CD14-positive monocyte (primary cell): ENCODE results near the gene PHC2. TPM values are rescaled to one million over a fixed set of nuclear protein-coding genes. Genes with fewer than 3 reads are reported as not detected.

ENCODE experiments used
- DNase-seq, 3 donors: peaks; one replicate each; pipeline ENCODE4 v3.0.0-alpha.2; 2011 to 2022
- H2AFZ ChIP-seq: 2 replicates; pipeline ENCODE4 v1.6.0; 2012; ENCODE audit warnings: mild to moderate bottlenecking, low read depth, low read length, inconsistent platforms; ENCODE audit not compliant: insufficient read depth, poor library complexity, severe bottlenecking
- H3K27ac ChIP-seq, 2 donors: 1 replicate in 1 of 2; 2 replicates in 1 of 2; pipeline ENCODE4 v1.5.1; 2012 to 2013; ENCODE audit warnings: low read length in 2 of 2, control low read depth in 1 of 2, inconsistent platforms in 1 of 2, low read depth in 1 of 2, mild to moderate bottlenecking in 1 of 2
- H3K27me3 ChIP-seq, 2 donors: one replicate each; pipeline versions ENCODE4 v1.6.0 to v1.6.1; 2011 to 2013; ENCODE audit warnings: low read length in 2 of 2; ENCODE audit not compliant: control insufficient read depth in 2 of 2, insufficient read depth in 2 of 2
- H3K36me3 ChIP-seq, 2 donors: replicated peaks in 1 of 2; 1 replicate in 1 of 2; 2 replicates in 1 of 2; pipeline versions ENCODE4 v1.5.1 to v1.6.1; 2012 to 2013; ENCODE audit warnings: low read length in 2 of 2, control low read depth in 1 of 2, inconsistent platforms in 1 of 2, mild to moderate bottlenecking in 1 of 2; ENCODE audit not compliant: insufficient read depth in 2 of 2, control insufficient read depth in 1 of 2
- H3K4me1 ChIP-seq, 2 donors: 1 replicate in 1 of 2; 2 replicates in 1 of 2; pipeline versions ENCODE4 v1.5.1 to v1.6.1; 2012 to 2013; ENCODE audit warnings: low read length in 2 of 2, control low read depth in 1 of 2, inconsistent platforms in 1 of 2, mild to moderate bottlenecking in 1 of 2, moderate library complexity in 1 of 2; ENCODE audit not compliant: insufficient read depth in 2 of 2, control insufficient read depth in 1 of 2
- H3K4me2 ChIP-seq: replicated peaks from 2 replicates; pipeline ENCODE3; 2012; ENCODE audit warnings: low read length, moderate library complexity, mild to moderate bottlenecking; ENCODE audit not compliant: poor library complexity, severe bottlenecking; ENCODE audit errors: extremely low read depth
- H3K4me3 ChIP-seq, 3 experiments: fragments of 200-600 bp in 1 of 3; sonication (generic) in 1 of 3; replicated peaks in 1 of 3; 1 replicate in 2 of 3; 2 replicates in 1 of 3; pipeline ENCODE4 v1.5.1; 2011 to 2013; ENCODE audit warnings: low read length in 3 of 3, mild to moderate bottlenecking in 3 of 3, control low read depth in 2 of 3, low read depth in 2 of 3, inconsistent platforms in 1 of 3, moderate library complexity in 1 of 3
- H3K79me2 ChIP-seq: 2 replicates; pipeline ENCODE4 v1.6.0; 2012; ENCODE audit warnings: mild to moderate bottlenecking, control low read depth, inconsistent platforms, low read length, moderate library complexity; ENCODE audit not compliant: insufficient read depth
- H3K9ac ChIP-seq: 2 replicates; pipeline ENCODE4 v1.6.0; 2017; ENCODE audit warnings: low read length, mild to moderate bottlenecking; ENCODE audit not compliant: insufficient read depth, poor library complexity, severe bottlenecking
- H3K9me3 ChIP-seq, 2 donors: replicated peaks in 1 of 2; 1 replicate in 1 of 2; 2 replicates in 1 of 2; pipeline versions ENCODE4 v1.5.1 to v1.6.1; 2012 to 2013; ENCODE audit warnings: low read length in 2 of 2, control low read depth in 1 of 2; ENCODE audit not compliant: control insufficient read depth in 1 of 2, insufficient read depth in 1 of 2
- H4K20me1 ChIP-seq: 2 replicates; pipeline ENCODE4 v1.6.0; 2012; ENCODE audit warnings: mild to moderate bottlenecking, low read length, control low read depth, moderate library complexity; ENCODE audit not compliant: insufficient read depth
- H3K27ac Mint-ChIP-seq, 7 donors: one replicate each; pipeline ENCODE4 v1.8.0; 2020; ENCODE audit warnings: mild to moderate bottlenecking in 7 of 7, mixed read lengths in 7 of 7, moderate library complexity in 6 of 7, inconsistent platforms in 2 of 7
- H3K27me3 Mint-ChIP-seq, 3 donors: one replicate each; pipeline ENCODE4 v1.8.0; 2021 to 2022; ENCODE audit warnings: low read depth in 3 of 3, mild to moderate bottlenecking in 3 of 3, mixed read lengths in 3 of 3, moderate library complexity in 3 of 3, inconsistent platforms in 1 of 3
- H3K36me3 Mint-ChIP-seq, 2 donors: one replicate each; pipeline ENCODE4 v1.8.0; 2020; ENCODE audit warnings: mixed read lengths in 2 of 2, inconsistent platforms in 1 of 2, mild to moderate bottlenecking in 1 of 2
- H3K4me1 Mint-ChIP-seq: one replicate; pipeline ENCODE4 v1.8.0; 2020; ENCODE audit warnings: mild to moderate bottlenecking, mixed read lengths
- H3K4me3 Mint-ChIP-seq, 2 donors: one replicate each; pipeline ENCODE4 v1.8.0; 2020; ENCODE audit warnings: mild to moderate bottlenecking in 2 of 2, mixed read lengths in 2 of 2, moderate library complexity in 1 of 2
- H3K9me3 Mint-ChIP-seq, 7 donors: one replicate each; pipeline ENCODE4 v1.8.0; 2020 to 2022; ENCODE audit warnings: mixed read lengths in 7 of 7, mild to moderate bottlenecking in 6 of 7, moderate library complexity in 6 of 7, inconsistent platforms in 2 of 7
- WGBS: methylation state at CpG from one replicate; pipeline ENCODE4 v1.1.5; 2013; ENCODE audit warnings: missing lambda C conversion rate; ENCODE audit not compliant: insufficient coverage; 5-methylcytosine and 5-hydroxymethylcytosine counted together
- intact Hi-C, 2 donors: fragments of 100-400 bp; cut with micrococcal nuclease; formaldehyde crosslinking; loops; one replicate each; pipeline versions ENCODE4 v1.15.0 to v1.15.1; 2023
- polyA plus RNA-seq, 3 donors: library from polyadenylated mRNA; depleted of rRNA in 1 of 3; unstranded in 2 of 3; stranded (reverse) in 1 of 3; fragments of 300-500 nt in 2 of 3; fragments of >200 nt in 1 of 3; fragmentation: Illumina TruSeq in 2 of 3; gene quantifications; 1 replicate in 2 of 3; 2 replicates in 1 of 3; pipeline ENCODE4 v1.2.3, GENCODE V29; 2012 to 2021
- TF ChIP-seq, protein P1 (sequence below): fragments of 200-600 bp; IDR thresholded peaks from one replicate; pipeline ENCODE4 v1.8.0; 2022; ENCODE audit warnings: antibody characterized with exemption, mild to moderate bottlenecking

The PHC2 gene
- polyA plus RNA-seq, 3 donors = 18.9 to 85.3 (median 53.1) TPM

DNA sequence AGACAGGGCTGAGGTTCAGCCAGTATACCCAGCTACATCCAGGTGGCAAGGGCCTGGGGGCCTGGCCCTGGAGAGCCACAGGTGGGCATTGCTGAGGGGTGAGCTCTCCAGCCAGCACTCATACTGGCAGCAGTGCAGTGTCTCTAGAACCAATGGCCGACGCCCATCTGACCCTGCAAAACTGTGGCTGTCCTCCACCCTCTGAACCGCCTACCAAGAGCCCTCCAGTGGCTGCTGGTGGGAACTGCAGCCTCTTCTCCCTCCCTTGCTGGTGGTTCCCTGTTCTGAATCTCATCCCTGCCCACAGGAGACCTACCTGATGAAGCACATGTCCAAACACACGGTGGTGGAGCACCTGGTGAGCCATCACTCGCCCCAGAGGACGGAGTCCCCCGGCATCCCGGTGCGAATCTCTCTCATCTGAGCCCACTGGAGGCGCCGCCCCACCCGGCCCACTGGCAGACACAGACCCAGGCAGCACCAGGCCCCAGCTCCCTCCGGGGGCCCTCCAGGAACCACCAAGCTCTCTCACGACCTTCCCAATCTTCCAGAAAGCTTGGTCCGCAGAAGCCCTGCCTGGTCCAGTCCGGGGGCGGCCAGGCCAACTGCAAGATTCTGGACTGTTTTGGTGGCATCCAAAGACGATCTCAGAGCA is 132.1 kb downstream of the PHC2 start:
- no peak overlapping the region for H3K9ac ChIP-seq
- no peak overlapping the region for H2AFZ ChIP-seq
- Mint-ChIP-seq H3K9me3 (peaks cover 0 to 7% (median 0%) of the 10 kb centered on the region in 7 donors), H3K27ac (no peak overlapping the region), H3K27me3 (peaks cover 0 to 1% (median 0%) of the 10 kb centered on the region in 3 donors), H3K4me3 (no peak overlapping the region), H3K4me1 (peaks cover 11% of the 10 kb centered on the region), H3K36me3 (peaks cover 54 to 70% of the 10 kb centered on the region in 2 donors)
- no peak overlapping the region for H3K4me3 ChIP-seq
- no peaks in the 10 kb centered on the region for H3K9me3 ChIP-seq
- WGBS = 80% methylated on average over 18 of the region's 18 CpGs
- intact Hi-C loops = loop anchor here (5.0 kb wide), 2 partner anchors 169 to 174 kb away; partner anchors contain the start of gene ZSCAN20 (in 1 of the 2)
- H3K27me3 ChIP-seq = no peaks in the 10 kb centered on the region
- H3K4me2 ChIP-seq = no peak overlapping the region
- peak; percentile 53 to 73 (median 66) for DNase-seq
- TF ChIP-seq, protein P1, sequence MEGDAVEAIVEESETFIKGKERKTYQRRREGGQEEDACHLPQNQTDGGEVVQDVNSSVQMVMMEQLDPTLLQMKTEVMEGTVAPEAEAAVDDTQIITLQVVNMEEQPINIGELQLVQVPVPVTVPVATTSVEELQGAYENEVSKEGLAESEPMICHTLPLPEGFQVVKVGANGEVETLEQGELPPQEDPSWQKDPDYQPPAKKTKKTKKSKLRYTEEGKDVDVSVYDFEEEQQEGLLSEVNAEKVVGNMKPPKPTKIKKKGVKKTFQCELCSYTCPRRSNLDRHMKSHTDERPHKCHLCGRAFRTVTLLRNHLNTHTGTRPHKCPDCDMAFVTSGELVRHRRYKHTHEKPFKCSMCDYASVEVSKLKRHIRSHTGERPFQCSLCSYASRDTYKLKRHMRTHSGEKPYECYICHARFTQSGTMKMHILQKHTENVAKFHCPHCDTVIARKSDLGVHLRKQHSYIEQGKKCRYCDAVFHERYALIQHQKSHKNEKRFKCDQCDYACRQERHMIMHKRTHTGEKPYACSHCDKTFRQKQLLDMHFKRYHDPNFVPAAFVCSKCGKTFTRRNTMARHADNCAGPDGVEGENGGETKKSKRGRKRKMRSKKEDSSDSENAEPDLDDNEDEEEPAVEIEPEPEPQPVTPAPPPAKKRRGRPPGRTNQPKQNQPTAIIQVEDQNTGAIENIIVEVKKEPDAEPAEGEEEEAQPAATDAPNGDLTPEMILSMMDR = peak; percentile 98
- no peaks in the 10 kb centered on the region for H3K79me2 ChIP-seq
- H3K36me3 ChIP-seq = peaks cover 50 to 70% of the 10 kb centered on the region in 2 donors
- peaks cover 11 to 14% of the 10 kb centered on the region in 2 donors for H3K4me1 ChIP-seq
- peaks cover 33% of the 10 kb centered on the region for H4K20me1 ChIP-seq
- H3K27ac ChIP-seq = no peak overlapping the region

DNA sequence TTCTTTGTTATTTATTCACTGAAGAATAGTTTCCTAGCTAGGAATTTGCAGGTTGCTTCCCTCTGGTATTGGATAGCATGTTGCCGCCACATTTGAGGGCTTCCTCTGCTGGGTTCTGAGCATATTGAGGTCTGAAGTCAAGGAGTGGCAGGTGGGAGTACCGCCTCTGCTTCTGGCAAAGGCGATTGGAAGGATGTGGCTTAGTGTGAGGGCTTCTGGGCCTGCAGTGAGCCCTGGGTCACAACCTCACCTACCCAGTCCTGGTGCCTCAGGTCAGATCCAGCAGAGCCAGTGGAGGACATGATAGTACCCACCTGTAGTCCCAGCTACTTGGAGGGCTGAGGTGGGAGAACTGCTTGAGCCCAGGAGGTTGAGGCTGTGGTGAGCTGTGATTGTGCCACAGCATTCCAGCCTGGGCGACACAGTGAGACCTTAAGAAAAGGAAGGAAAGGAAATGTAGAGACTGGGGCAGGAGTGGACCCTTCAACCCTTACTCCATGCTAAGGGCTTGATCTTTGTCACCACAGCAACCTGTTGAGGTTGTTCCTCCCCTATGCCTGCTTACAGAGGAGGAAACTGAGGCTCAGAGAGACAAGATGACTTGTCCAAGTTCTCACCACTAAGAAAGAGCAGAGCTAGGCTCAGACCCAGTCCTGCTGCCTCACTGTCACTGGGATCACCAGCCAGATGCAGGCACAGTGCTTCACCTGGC is 132.8 kb downstream of the PHC2 start:
- no peak overlapping the region for H3K27ac ChIP-seq
- H3K4me1 ChIP-seq = peaks cover 11 to 14% of the 10 kb centered on the region in 2 donors
- H3K4me2 ChIP-seq = no peak overlapping the region
- H2AFZ ChIP-seq = no peak overlapping the region
- H3K79me2 ChIP-seq = no peaks in the 10 kb centered on the region
- no peaks in the 10 kb centered on the region for H3K27me3 ChIP-seq
- intact Hi-C loops = loop anchor here (5.0 kb wide), 2 partner anchors 169 to 174 kb away; partner anchors contain the start of gene ZSCAN20 (in 1 of the 2)
- DNase-seq = no peak
- H3K36me3 ChIP-seq = peaks cover 57 to 77% of the 10 kb centered on the region in 2 donors
- no peak overlapping the region for H3K9ac ChIP-seq
- H3K4me3 ChIP-seq = no peak overlapping the region
- Mint-ChIP-seq H3K36me3 (peaks cover 60 to 76% of the 10 kb centered on the region in 2 donors), H3K4me3 (no peak overlapping the region), H3K4me1 (peaks cover 11% of the 10 kb centered on the region), H3K27ac (peak overlapping the region in 3 of 7 donors; percentile 14 to 63 (median 37)), H3K9me3 (peaks cover 0 to 7% (median 0%) of the 10 kb centered on the region in 7 donors), H3K27me3 (no peaks in the 10 kb centered on the region)
- H4K20me1 ChIP-seq = peaks cover 40% of the 10 kb centered on the region
- no CpG with 5 or more reads among the region's 4 CpGs for WGBS
- H3K9me3 ChIP-seq = no peaks in the 10 kb centered on the region
- TF ChIP-seq, protein P1 = no peak
